Measurements from ENCODE around the gene CBR1.
"Not testable (repeated sequence)": the region's sequence is repeated elsewhere in the genome, so short reads cannot be mapped to it uniquely, and the experiment has no call there.

The CBR1 gene

DNA sequence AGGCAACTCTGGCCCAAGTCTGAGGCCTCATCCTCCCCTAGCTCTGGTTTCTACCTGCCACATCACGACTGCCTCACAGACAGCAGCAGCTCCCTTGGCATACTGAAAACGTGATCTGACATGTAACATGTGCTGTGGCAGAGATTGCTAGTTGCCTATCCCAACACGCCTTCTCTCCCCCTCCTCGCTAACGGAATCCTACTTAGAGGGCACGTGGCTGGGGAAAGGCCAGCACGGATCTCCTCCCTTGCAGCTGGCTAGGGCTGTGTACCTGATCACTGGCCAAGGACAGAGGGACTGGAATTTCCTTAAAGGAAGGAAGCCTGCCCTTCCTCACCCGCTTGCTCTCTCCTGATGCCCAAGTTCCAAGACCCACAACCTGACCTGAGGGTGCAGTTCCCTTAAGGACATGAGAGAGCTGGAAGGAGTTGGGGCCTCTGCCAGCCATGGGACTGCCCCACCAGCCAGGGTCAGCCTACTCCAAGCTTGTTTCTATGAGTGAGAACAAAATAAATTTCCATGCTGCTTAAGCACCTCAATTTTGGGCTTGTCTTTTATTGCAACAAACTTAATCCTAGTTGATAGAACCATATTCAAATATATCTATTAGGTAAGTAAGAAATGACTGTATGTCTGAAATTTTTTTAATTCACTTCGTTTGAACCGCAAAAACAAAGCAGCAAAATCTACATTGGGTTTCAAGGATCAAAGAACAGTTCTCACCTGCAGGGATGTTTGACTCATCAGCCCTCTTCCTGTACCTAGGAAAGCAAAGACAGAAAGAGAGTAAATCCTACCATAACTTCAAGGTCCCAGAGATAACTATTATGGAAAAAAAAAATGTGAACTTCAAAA lies 16.7 kb upstream of the CBR1 start:
- DNase-seq = no peak

DNA sequence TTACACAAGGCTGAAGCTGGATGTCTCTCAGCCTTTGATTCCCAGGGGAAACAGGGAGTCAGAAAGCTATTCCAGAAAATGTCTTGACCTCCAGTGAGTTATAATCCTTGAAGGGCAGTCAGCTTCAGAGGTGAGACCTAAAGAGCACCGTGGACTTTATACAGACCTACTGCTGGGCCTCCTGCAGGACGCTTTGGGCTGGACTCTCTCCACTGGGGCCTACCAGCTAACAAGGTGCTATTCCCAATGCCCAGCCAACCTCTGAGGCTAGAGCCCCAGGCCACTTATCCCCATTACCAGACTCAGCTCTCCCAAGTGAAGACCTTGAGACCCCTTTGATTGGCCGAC lies 16.1 kb upstream of the CBR1 start:
- DNase-seq = no peak

DNA sequence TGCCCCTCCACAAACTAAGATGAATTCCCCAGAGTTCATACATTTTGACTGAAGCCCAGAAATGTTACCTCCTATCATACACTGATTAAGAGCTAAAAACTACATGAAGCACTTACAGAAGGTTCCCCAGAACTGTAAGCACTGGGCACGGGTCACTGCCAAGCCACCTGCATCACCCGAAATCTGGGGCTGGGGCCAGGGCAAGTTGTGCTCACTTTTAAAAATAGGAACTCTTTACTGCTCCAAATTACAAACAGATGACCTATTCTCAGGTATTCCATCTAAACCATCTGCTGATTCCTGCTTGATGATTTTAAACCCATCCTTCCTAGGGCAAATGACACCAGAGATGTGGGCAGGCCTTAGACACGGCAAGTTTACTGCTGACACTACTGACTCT lies 14.3 kb upstream of the CBR1 start:
- DNase-seq = no peak

GRCh38 chr21:36059823-36060158 lies 10.0 kb upstream of the CBR1 start:
- DNase-seq = peak in 1 of 2 experiments; percentile 17

- peak; percentile 91 to 95 for DNase-seq
These were observed 9.5 kb upstream of the CBR1 start, which contains the start of gene SETD4 for GRCh38 chr21:36060159-36060921. TSS of gene SETD4 (minus strand) at chr21:36060526. CDS start at chr21:36058888, 1,638 bp downstream.

DNA sequence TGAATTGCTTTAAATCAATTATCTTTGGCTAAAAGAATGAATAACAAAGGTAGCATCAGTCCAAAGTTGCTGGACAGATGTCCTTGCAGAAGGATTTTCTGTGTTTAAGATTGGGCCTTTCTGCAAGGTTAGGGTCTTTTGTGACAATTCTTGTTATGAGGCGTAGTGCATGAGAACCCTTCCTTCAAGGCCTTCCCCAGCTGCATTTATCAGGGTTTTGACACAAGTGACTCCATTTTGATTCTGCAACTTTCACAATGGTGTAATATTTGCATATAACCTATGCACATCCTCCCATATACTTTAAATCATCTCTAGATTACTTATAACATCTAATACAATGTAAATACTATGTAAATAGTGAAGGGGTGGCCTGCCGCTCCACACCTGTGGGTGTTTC lies 8.4 kb upstream of the CBR1 start:
- DNase-seq = no peak

GRCh38 chr21:36063375-36064084 lies 6.3 kb upstream of the CBR1 start:
- DNase-seq = no peak

DNA sequence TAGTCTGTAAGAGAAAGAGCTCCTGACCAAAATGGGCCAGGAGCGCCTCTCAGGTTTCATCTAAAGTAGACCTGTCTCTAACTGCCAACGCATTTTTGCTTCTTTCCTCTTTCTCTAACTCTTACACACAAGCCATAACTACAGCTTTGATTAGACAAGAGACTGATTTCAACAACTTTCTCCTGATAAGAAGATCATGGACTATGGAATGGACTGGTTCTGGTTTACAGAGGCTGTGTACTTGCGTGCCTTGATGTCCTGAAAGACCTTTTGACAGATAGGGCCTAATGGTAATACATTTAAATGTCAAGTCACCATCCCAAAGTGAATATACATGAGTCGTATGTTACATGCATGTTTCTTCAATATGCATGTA lies 5.8 kb upstream of the CBR1 start:
- DNase-seq = no peak

DNA sequence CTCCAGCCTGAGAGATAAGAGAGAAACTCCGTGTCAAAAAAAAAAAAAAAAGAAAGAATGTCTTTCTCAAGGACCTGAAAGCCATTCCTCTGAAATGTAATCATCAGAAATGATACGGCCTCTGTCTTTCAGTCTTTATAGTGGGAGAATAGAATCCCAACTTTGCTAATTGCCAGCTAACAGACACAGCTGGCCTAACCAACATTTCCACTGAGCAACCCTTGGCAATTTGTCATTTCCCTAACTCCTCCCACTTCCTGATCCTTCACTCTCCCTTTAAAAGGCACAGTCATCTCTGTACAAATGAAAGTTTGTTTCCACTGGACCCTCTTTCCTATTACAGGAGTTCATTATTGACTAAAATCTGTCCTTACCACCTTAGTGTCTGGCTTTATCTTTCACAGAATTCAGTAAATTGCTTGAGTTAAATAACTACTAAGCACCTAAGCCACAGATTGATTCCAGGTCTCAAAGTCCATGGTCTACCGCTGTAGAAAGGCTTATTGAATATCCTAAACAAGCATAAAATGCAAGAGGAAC lies 4.3 kb upstream of the CBR1 start:
- no peak for DNase-seq

GRCh38 chr21:36068748-36069398 lies 951 bp upstream of the CBR1 start:
- no peak for DNase-seq

DNA sequence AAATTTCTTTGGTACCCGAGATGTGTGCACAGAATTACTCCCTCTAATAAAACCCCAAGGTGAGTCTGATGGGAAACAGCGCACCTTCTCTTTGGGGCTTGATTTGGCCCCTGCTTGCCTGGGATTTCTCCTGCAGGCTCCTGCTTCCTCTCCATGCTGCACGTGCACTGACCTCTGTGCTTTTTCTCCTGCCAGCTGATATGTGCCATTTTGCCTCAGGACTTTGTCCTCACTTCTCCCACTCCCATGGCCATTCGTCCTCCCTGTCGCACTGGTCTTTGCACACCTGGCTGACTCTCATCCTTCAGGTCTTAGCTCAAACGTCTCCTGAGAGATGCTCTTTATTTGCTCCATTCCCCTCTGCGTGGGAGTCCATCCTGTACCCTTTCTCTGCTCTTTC lies 1.2 kb downstream of the CBR1 start:
- DNase-seq = no peak

DNA sequence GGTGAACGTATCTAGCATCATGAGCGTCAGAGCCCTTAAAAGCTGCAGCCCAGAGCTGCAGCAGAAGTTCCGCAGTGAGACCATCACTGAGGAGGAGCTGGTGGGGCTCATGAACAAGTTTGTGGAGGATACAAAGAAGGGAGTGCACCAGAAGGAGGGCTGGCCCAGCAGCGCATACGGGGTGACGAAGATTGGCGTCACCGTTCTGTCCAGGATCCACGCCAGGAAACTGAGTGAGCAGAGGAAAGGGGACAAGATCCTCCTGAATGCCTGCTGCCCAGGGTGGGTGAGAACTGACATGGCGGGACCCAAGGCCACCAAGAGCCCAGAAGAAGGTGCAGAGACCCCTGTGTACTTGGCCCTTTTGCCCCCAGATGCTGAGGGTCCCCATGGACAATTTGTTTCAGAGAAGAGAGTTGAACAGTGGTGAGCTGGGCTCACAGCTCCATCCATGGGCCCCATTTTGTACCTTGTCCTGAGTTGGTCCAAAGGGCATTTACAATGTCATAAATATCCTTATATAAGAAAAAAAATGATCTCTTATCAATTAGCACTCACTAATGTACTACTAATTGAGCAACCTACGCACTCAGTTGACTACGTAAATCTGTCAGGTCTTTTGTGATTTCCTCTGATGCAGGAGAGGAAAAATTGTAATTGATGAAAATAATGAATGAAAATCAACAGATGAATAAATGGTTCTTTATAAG lies 2.8 kb downstream of the CBR1 start:
- no peak for DNase-seq

GRCh38 chr21:36073181-36073580 lies 3.4 kb downstream of the CBR1 start:
- no peak for DNase-seq

- DNase-seq = not testable (repeated sequence)
These were observed 4.1 kb downstream of the CBR1 start for GRCh38 chr21:36073911-36074310.

DNA sequence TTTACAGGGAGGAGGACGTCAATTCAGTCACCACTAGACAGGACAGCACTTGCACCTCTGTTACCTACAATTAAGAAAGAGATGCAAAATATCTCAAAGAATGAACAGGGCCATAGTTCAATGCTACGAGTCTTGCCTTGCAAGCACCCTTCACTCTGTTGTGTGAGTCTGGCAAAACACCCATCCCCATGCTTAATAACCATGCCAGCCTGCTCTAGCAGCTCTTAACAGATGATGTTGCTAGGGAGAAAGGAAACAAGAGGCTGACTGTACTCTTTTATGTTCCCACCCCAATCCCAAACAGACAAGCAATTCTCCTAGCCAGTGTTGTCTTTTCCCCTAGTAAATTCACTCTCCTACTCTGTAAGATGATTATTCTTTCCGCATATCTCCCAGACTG lies 5.3 kb downstream of the CBR1 start:
- DNase-seq = no peak

GRCh38 chr21:36075953-36076352 lies 6.1 kb downstream of the CBR1 start:
- no peak for DNase-seq

DNA sequence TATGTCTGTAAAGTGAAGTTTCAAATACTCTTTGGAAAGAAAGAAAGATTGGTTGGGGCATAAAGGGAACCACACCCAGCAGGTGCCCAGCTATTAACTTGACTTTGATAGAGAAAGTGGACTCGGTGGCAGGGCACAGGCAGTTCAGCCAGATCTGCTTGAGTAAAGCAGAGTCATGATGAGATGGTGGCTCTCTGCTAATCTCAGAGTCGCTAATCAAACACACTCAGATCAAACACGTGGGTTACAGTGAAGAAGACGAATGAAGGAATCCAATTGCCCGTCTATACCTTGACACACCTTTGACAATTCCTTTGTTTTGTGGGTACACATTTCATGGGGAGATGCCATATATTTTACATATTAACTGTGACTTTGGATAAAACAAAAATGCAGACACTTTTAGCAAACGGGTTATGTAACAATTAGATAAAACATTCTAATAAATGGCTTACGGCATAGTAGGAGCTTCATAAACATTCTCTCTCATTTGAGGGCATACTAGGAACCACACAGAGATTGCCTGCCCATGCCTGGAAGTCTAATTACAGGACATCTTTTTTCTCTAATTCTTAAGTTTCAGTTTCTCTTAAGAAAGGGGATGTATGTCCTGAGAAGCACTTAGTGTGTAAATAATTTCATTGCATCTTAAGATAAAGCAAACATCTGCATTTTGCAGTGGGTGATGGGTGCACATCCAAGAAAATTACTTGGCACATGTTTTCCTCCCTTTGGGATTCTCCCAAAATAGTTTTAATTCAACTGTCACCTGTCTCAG lies 7.2 kb downstream of the CBR1 start:
- no peak for DNase-seq

DNA sequence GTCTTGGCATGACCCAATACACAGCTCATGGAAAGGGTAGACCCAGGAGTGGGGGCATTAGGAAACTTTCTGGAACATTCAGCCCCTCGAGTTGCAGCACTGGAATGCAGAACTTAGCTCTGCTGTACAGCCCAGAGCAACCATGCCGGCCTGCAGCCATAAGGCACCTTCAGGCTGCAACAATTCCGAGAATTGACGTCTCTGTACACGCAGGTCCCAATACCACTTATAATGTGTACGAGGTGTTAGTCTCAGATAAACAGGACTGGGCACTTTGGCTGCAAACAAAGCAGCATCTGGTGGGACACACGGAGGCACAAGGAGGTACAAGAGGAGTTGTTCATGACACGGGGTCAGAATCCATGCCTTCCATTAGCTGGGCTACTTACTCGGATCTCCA lies 7.9 kb downstream of the CBR1 start:
- DNase-seq = no peak

DNA sequence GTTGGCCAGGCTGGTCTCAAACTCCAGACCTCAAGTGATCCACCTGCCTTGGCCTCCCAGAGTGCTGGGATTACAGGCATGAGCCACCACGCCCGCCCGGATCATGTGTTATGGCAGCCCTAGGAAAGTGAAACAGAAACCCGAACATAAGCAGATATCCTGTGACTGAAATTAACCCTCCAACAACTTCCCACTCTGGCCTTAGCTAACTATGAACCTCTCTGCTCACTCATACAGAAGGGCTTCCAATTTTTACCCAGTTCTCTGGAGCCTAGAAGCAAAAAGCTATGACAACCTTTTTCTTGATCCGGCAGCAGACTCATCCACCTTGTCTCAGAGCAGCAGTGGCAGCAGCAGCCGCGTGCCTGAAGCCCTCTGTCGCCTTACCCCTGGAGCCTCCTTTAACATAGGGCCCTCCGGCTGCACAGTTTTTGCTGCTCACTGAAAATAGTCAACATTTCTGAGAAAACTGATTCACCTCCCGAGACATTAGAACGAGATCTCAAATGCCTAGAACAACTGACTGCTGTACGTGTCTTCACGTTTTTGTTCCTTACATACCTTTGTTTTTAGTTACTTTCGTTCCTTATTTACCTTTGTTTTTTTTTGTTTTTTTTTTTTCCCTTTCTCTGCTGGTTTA lies 9.3 kb downstream of the CBR1 start:
- DNase-seq = peak; percentile 27 to 40

DNA sequence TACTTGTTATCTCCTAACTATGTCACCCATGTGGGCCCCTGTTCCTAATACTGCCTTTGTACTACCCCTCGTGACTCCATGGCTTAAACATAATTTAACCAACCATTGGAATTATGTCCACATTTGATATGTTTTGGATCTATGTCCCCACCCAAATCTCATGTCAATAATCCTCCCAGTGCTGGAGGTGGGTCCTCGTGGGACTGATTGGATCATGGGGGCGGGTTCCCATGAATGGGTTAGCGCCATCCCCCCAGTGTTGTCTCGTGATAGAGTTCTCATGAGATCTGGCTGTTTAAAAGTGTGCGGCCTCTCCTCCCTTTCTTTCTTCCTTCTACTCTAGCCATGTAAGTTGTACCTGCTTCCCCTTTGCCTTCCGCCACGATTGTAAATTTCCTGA lies 9.8 kb downstream of the CBR1 start:
- no peak for DNase-seq

- DNase-seq = no peak
These were observed 10.6 kb downstream of the CBR1 start for GRCh38 chr21:36080386-36080785.

Data from stimulated activated CD4-positive, alpha-beta T cell treated with anti-CD3 and anti-CD28 coated beads, Interleukin-4, amount 100 ng/mL, for 4 hours (primary cell).